Parietal lobe (tissue), 2 donors: ENCODE data around the gene TRIM43. TPM values are rescaled to one million over a fixed set of nuclear protein-coding genes. Genes with fewer than 3 reads are reported as not detected.

ENCODE experiments used
- small RNA-seq: library from RNA; depleted of rRNA; stranded (forward); fragments of <200 nt; gene quantifications from one replicate; pipeline ENCODE3, GENCODE V24; 2014; ENCODE audit warnings: low replicate concordance
- total RNA-seq: library from RNA; depleted of rRNA; stranded (reverse); fragments of >200 nt; gene quantifications from one replicate; pipeline ENCODE4 v1.2.3, GENCODE V29; 2014

TRIM43 gene
- not detected for total RNA-seq

DNA sequence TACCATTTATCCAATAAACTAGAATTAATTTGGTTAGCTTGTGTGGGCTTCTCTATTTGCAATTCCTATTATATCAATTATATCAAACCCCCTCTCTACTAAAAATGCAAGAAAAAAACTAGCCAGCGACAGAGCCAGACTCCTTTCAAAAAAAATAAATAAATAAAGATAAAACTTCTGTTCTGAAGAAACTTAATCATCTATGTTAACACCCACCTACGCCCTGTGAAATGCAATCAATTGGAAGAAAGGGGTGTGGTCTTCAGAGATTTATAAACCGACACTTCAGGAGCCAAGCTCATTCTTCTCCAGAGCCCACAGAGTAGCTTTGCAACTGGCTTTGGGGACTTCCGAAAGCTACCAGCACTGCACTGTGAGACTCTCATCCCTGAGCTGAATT is at the start of gene TRIM43:
Gene TRIM43 (plus strand): TSS at position 301 of the 400 bp plus-strand sequence. CDS start 2,023 bp downstream, outside the sequence.

Small RNA genes lying within 50 kb of the gene (small RNA-seq; reads per million reads assigned to genes)
- gene AC009237.4 (not detected), gene AC009237.7 (not detected)

Other genes starting within 250 kb of the TRIM43 start
- 21.9 TPM for gene FAHD2A, start 189.3 kb upstream of the TRIM43 start, total RNA-seq
- gene TRIM43B, start 107.2 kb upstream of the TRIM43 start, total RNA-seq, result not detected